Breast epithelium (tissue), 4 donors: Measurements from ENCODE around the gene SYT15. TPM values are rescaled to one million over a fixed set of nuclear protein-coding genes. Genes with fewer than 3 reads are reported as not detected.

Experiments
- DNase-seq, 2 donors: peaks; one replicate each; pipeline ENCODE4 v3.0.0-alpha.2; 2019; ENCODE audit warnings: low spot score in 2 of 2
- H3K27ac ChIP-seq, 2 donors: fragments of 200-600 bp; sonication (generic) in 1 of 2; one replicate each; pipeline ENCODE4 v1.5.1; 2016 to 2019; ENCODE audit warnings: mild to moderate bottlenecking in 1 of 2
- H3K27me3 ChIP-seq, 2 donors: fragments of 200-600 bp; sonication (generic) in 1 of 2; one replicate each; pipeline versions ENCODE4 v1.5.1 to v1.6.0; 2017 to 2019; ENCODE audit warnings: control low read depth in 1 of 2, mild to moderate bottlenecking in 1 of 2
- H3K36me3 ChIP-seq: fragments of 200-600 bp; one replicate; pipeline ENCODE4 v1.5.1; 2019
- H3K4me1 ChIP-seq, 2 donors: fragments of 200-600 bp; sonication (generic); one replicate each; pipeline ENCODE4 v1.5.1; 2016 to 2019; ENCODE audit warnings: control low read depth in 1 of 2
- H3K4me3 ChIP-seq, 3 donors: fragments of 200-600 bp; sonication (generic); 1 replicate in 2 of 3; 2 replicates in 1 of 3; pipeline ENCODE4 v1.5.1; 2016 to 2019; ENCODE audit warnings: mild to moderate bottlenecking in 3 of 3, moderate library complexity in 2 of 3
- H3K9me3 ChIP-seq, 2 donors: fragments of 200-600 bp; sonication (generic) in 1 of 2; one replicate each; pipeline ENCODE4 v1.5.1; 2016 to 2019; ENCODE audit warnings: control low read depth in 1 of 2
- CTCF ChIP-seq, 3 donors: fragments of 450-650 bp; IDR thresholded peaks; one replicate each; pipeline ENCODE4 v1.5.1; 2016 to 2017; ENCODE audit warnings: antibody characterized with exemption in 3 of 3, mild to moderate bottlenecking in 3 of 3, moderate library complexity in 3 of 3
- POLR2A ChIP-seq: fragments of 450-650 bp; IDR thresholded peaks from one replicate; pipeline ENCODE4 v1.6.1; 2016; ENCODE audit warnings: antibody characterized with exemption, mild to moderate bottlenecking, moderate library complexity
- POLR2AphosphoS5 ChIP-seq, 3 donors: sonication (generic); formaldehyde crosslinking; IDR thresholded peaks; one replicate each; pipeline ENCODE4 v1.6.1; 2017; ENCODE audit warnings: antibody characterized with exemption in 3 of 3
- intact Hi-C: fragments of 100-400 bp; cut with DNase I; formaldehyde crosslinking; loops from one replicate; pipeline ENCODE4 v1.15.1; 2023; ENCODE audit warnings: low total_unique reads
- total RNA-seq, 3 donors: library from RNA; depleted of rRNA; stranded (reverse); fragments of >200 nt; gene quantifications; one replicate each; pipeline ENCODE4 v1.1.0, GENCODE V29; 2016

SYT15 gene
- total RNA-seq, 3 donors from 2014 or later, result 1.6 to 5.9 (median 3.8) TPM

DNA sequence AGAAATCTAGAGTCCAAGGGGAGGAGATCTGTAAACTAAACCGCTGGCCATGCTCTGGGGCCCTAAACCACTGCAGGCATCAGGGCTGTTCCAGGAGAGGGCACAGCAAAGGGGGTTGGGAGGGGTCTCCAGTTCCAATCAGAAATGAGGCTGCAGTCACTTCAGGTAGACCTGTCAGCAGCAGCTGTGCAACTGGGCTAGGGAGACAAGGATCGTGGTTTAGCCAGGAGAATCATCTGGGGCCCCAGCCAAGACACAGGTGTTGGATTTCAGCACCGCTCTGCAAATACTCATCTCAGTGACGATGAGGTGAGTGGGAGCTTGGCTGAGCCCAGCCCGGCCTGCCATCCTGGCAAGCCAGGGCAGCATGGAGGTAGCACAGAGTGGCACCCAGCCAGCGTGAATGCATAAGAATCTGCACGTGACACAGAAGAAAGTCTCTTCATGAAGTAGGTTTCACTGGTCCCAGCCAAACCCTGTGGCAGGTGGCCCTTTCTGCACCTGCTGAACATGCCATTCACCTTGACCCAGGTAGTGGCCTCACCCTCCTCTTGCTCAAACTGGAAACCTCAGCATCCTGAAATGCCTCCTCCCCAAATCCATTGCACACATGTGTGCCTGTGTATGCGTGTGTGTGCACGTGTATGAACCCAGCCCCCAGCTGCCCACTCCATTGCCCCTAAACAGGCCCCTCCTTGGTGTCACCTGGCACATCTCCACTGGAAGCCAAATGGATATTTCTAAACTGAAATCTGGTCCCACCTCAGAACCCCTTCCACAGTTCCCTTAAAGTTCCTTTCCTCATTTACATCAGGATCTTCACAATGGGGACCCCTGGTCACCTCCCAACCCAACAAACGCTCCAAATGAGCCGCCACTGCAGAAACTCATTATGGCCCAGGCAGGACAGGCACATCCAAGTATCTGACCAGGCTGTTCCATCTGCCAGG lies 32.1 kb upstream of the SYT15 start:
- TF ChIP-seq CTCF (IDR thresholded peaks at IDR 0.05), result no peak
- TF ChIP-seq POLR2A, result no peak
- TF ChIP-seq POLR2AphosphoS5 (IDR thresholded peaks at IDR 0.05), result no peak
- Histone ChIP-seq H3K4me1 (no peaks in the 10 kb centered on the region), H3K9me3 (no peaks in the 10 kb centered on the region), H3K36me3 (no peaks in the 10 kb centered on the region), H3K4me3 (no peak overlapping the region), H3K27ac (no peak overlapping the region), H3K27me3 (no peaks in the 10 kb centered on the region)
- intact Hi-C loops, result no loop called here
- peak; percentile 47 to 61 for DNase-seq

GRCh38 chr10:46547541-46548497 lies 31.1 kb upstream of the SYT15 start:
- intact Hi-C loops, result no loop called here
- peak in 1 of 2 donors; percentile 51 for DNase-seq
- Histone ChIP-seq H3K4me3 (no peak overlapping the region), H3K4me1 (no peaks in the 10 kb centered on the region), H3K9me3 (no peaks in the 10 kb centered on the region), H3K27me3 (no peaks in the 10 kb centered on the region), H3K36me3 (no peaks in the 10 kb centered on the region), H3K27ac (no peak overlapping the region)
- TF ChIP-seq POLR2A (no peak), POLR2AphosphoS5 (IDR thresholded peaks at IDR 0.05) (no peak)

DNA sequence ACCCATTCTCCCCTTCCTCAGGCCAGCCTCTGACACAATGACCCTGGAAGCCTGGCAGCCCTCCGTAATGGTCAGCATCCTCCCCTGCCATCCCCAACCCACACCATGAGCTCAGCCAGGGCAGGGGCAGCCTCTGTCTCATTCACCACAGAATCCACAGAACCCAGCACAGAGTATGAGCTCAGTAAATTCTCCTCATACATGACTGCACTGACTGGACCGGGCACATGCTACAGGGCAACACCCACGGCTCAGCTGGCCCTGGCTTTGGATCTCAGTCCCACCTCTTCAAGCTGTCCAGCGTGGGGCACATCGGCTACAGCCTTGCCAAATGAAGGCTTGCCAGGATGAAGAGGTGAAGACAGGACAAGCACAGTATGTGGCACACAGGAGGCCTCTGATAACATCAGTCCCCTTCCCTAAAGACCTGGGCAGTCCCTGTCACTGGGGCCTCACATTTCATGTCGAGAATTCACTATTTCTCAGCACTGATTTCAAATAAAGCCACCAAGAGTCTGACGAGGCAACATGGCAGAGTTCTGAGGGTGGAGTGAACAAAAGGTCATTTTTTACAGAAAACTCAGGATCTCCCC lies 30.3 kb upstream of the SYT15 start:
- no peak overlapping the region for H3K27ac ChIP-seq
- no peaks in the 10 kb centered on the region for H3K9me3 ChIP-seq
- no peaks in the 10 kb centered on the region for H3K36me3 ChIP-seq
- DNase-seq, result peak in 1 of 2 donors; percentile 50
- no peaks in the 10 kb centered on the region for H3K27me3 ChIP-seq
- no peaks in the 10 kb centered on the region for H3K4me1 ChIP-seq
- TF ChIP-seq POLR2A (no peak), CTCF (IDR thresholded peaks at IDR 0.05) (no peak), POLR2AphosphoS5 (IDR thresholded peaks at IDR 0.05) (no peak)
- intact Hi-C loops, result no loop called here
- no peak overlapping the region for H3K4me3 ChIP-seq

- Histone ChIP-seq H3K4me3 (no peak overlapping the region), H3K27me3 (no peaks in the 10 kb centered on the region), H3K9me3 (no peaks in the 10 kb centered on the region), H3K36me3 (no peaks in the 10 kb centered on the region), H3K27ac (no peak overlapping the region), H3K4me1 (no peaks in the 10 kb centered on the region)
- TF ChIP-seq POLR2A (no peak), CTCF (IDR thresholded peaks at IDR 0.05) (no peak), POLR2AphosphoS5 (IDR thresholded peaks at IDR 0.05) (no peak)
- DNase-seq, result peak in 1 of 2 donors; percentile 51
- intact Hi-C loops, result no loop called here
Measured at GRCh38 chr10:46549171-46550075, 29.5 kb upstream of the SYT15 start.
